Renal cortical epithelial cell (primary cell): ENCODE measurements around the gene MECP2. TPM values are rescaled to one million over a fixed set of nuclear protein-coding genes. Genes with fewer than 3 reads are reported as not detected.
A peak's percentile ranks its signal among the peaks of the same experiment; 100 is the strongest.

Experiments used
- DNase-seq: peaks from one replicate; pipeline ENCODE4 v3.0.0-alpha.2; 2011; ENCODE audit warnings: low read depth
- total RNA-seq: library from RNA; depleted of rRNA; stranded (reverse); fragments of >200 nt; gene quantifications from 2 replicates; pipeline ENCODE4 v1.2.3, GENCODE V29; 2014

The MECP2 gene
- total RNA-seq, 1 donor from 2014 or later: 32.1 TPM

- no peak for DNase-seq
Observed at GRCh38 chrX:154033848-154034247, 63.7 kb downstream of the MECP2 start.

- DNase-seq: no peak
Observed at GRCh38 chrX:154032653-154033052, 64.9 kb downstream of the MECP2 start.

GRCh38 chrX:154032160-154032559 lies 65.4 kb downstream of the MECP2 start:
- peak; percentile 22 for DNase-seq

- DNase-seq: no peak
Observed at GRCh38 chrX:154030715-154031305, 66.7 kb downstream of the MECP2 start.

- no peak for DNase-seq
Observed at GRCh38 chrX:154030266-154030665, 67.3 kb downstream of the MECP2 start.

- DNase-seq: no peak
Observed at GRCh38 chrX:154029439-154029838, 68.1 kb downstream of the MECP2 start.

- DNase-seq: no peak
Observed at GRCh38 chrX:154028502-154029184, 68.9 kb downstream of the MECP2 start.

- no peak for DNase-seq
Observed at GRCh38 chrX:154027986-154028385, 69.5 kb downstream of the MECP2 start.

- no peak for DNase-seq
Observed at GRCh38 chrX:154027022-154027402, 70.5 kb downstream of the MECP2 start.

- DNase-seq: no peak
Observed at GRCh38 chrX:154026136-154027021, 71.1 kb downstream of the MECP2 start.

- no peak for DNase-seq
Observed at GRCh38 chrX:154025230-154025629, 72.3 kb downstream of the MECP2 start.

- DNase-seq: no peak
Observed at GRCh38 chrX:154024271-154024670, 73.2 kb downstream of the MECP2 start.

GRCh38 chrX:154023276-154024000 lies 74.1 kb downstream of the MECP2 start:
- no peak for DNase-seq

GRCh38 chrX:154022108-154022507 lies 75.4 kb downstream of the MECP2 start:
- DNase-seq: no peak

GRCh38 chrX:154021131-154021611 lies 76.3 kb downstream of the MECP2 start:
- DNase-seq: peak; percentile 29

GRCh38 chrX:154020536-154021115 lies 76.9 kb downstream of the MECP2 start:
- no peak for DNase-seq

- DNase-seq: no peak
Observed at GRCh38 chrX:154019633-154020528, 77.6 kb downstream of the MECP2 start, which contains the start of gene IRAK1. Gene IRAK1, minus strand, starts transcription at chrX:154019902. Its CDS starts 90 bp downstream, at chrX:154019812.

GRCh38 chrX:154019061-154019621 lies 78.4 kb downstream of the MECP2 start:
- DNase-seq: no peak

GRCh38 chrX:154018518-154019060 lies 78.9 kb downstream of the MECP2 start:
- DNase-seq: no peak
